ENCODE data around the gene PTHLH.

Gene PTHLH

GRCh38 chr12:27972721-27973120, at the start of gene PTHLH:
Gene PTHLH, minus strand, starts transcription at chr12:27972733. Its CDS starts 3,239 bp downstream, at chr12:27969494.
- DNase-seq (ENCODE audit: low read depth) = no peak

GRCh38 chr12:28021704-28022103, 49.2 kb upstream of the PTHLH start:
- no peak for DNase-seq (ENCODE audit: low read depth)

GRCh38 chr12:28017873-28018255, 45.3 kb upstream of the PTHLH start:
- no peak for DNase-seq (ENCODE audit: low read depth)

- no peak for DNase-seq (ENCODE audit: low read depth)
Observed at GRCh38 chr12:28017126-28017872, 44.8 kb upstream of the PTHLH start.

GRCh38 chr12:28015165-28015564, 42.6 kb upstream of the PTHLH start:
- no peak for DNase-seq (ENCODE audit: low read depth)

- DNase-seq (ENCODE audit: low read depth) = no peak
Observed at GRCh38 chr12:28014196-28014595, 41.7 kb upstream of the PTHLH start.

- DNase-seq (ENCODE audit: low read depth) = no peak
Observed at GRCh38 chr12:28012333-28012918, 39.9 kb upstream of the PTHLH start.

- DNase-seq (ENCODE audit: low read depth) = no peak
Observed at GRCh38 chr12:28010036-28010435, 37.5 kb upstream of the PTHLH start.

DNA sequence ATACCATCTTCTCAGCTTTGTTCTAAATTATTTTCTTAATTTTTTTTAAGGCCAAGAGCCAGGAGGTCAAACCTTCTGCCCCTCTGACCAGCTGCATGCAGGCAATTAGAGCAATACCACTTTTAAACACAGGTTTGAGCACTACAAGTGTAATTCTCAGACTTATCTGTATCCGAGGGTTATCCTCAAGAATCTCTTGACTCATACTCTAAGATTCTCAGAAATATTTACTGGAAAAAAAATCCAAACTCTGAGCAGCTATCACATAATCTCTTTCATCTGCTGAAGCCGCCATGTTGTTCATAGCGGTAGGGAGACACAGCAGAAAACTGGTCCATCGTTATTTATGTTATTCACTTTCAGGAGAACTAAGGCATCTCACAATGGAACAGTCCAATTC, 27.4 kb upstream of the PTHLH start:
- no peak for DNase-seq (ENCODE audit: low read depth)

GRCh38 chr12:27999521-27999920, 27.0 kb upstream of the PTHLH start:
- DNase-seq (ENCODE audit: low read depth) = no peak

DNA sequence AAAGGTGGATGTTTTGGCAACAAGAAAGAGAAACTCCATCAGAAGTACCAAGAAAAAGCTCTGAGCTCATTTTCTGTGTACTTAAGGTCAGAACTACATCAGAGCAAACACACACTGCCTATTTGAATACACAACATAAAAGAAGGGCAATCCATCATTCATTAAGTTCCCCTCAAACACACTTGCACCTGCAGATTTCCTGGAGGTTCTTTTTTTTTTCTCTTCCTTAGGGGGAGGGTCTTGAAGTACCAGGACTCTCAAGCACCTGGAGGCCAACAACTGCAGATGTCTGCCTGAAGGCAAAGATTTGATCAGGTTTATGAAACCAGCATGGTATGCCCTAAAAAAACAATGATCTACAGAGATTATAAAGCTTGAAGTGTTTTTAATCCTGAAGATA, 26.1 kb upstream of the PTHLH start:
- DNase-seq (ENCODE audit: low read depth) = no peak

GRCh38 chr12:27998170-27998569, 25.6 kb upstream of the PTHLH start:
- no peak for DNase-seq (ENCODE audit: low read depth)

GRCh38 chr12:27996761-27997160, 24.2 kb upstream of the PTHLH start:
- no peak for DNase-seq (ENCODE audit: low read depth)

DNA sequence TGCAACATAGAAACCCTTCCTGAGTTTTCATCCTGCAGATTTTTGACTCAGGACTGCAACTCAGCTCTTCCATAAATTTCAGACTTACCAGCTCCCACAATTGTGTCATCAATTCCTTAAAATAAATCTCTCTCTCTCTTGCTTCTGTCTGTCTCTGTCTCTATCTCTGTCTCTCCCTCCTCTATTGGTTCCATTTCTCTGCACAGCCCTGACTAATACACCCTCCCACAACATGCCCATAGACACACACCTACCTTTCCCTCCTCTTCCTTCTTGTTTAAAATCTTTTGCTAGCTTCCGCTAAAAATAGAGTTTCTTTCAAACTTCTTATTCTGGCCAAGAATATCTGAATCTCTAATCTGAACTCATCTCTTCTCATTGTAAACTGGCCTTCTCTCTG, 22.9 kb upstream of the PTHLH start:
- DNase-seq (ENCODE audit: low read depth) = no peak

DNA sequence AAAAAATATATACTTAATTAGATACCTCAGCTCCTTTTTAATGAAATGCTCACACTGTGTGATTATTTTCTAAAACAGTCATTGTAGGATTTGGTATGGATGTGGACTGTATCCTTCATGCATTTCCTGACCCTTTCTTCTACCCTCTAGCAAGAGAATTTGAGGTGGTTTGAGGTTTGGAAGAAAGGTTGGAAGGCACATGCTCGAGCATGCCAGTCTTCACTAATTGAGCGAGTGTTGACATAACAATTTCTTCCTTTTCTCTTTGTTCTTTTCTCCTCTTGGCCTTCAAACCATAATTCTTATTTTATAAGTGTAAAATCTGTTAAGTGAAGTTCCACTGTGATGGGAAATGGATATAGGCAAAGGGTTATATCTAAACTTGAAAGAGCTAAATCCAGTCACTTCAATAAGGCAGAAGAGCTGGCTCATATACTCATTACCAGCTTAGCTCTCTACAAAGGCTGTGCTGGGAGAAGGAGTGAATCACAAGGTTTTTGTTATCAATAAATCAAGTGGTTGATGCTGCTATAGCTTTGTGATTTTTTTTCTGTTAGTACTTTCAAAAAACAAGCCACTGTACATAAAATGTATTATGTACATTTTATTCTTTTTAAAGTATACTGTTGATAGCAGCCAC, 16.2 kb upstream of the PTHLH start:
- DNase-seq (ENCODE audit: low read depth) = no peak

GRCh38 chr12:27987331-27987730, 14.8 kb upstream of the PTHLH start:
- DNase-seq (ENCODE audit: low read depth) = no peak

DNA sequence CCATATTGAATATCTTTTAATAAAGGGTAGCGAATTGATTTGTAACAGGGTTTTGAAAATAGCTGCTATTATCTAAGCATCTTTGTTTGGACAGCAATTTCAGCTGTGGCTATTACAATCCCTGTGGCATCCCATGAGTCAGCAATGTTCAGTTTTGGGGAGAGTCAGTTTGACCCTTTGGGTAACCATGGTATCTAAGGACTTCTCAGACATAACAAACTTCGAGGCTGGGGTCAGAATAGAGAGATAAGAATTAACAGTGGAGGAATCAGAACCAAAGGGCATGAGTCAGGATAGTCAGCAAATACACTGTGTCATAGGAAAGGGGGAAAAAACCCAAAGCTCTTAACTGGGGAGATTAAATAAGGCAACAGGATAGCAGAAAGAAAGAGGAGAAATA, 11.7 kb upstream of the PTHLH start:
- no peak for DNase-seq (ENCODE audit: low read depth)

- DNase-seq (ENCODE audit: low read depth) = no peak
Observed at GRCh38 chr12:27982951-27983350, 10.4 kb upstream of the PTHLH start.

GRCh38 chr12:27982385-27982784, 9.9 kb upstream of the PTHLH start:
- DNase-seq (ENCODE audit: low read depth) = no peak

DNA sequence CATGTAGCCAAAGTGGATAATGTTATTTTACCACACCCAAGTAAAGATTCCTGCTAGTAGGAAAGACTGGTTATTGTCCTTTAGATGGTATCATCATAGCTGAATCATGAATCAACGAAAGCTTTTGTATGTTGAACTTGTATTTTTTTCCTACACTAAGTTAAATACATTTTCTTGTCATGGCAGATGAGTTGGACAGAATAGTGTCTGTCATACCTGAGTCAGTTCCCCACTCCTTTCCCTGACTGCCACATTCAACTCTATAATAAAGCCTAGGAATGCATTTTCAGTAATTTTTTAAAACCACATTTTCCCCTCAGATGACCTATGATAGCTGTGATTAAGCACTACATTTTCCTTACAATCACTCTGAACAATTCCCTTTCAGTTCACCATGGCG, 9.3 kb upstream of the PTHLH start:
- DNase-seq (ENCODE audit: low read depth) = no peak

GRCh38 chr12:27979145-27979544, 6.6 kb upstream of the PTHLH start:
- no peak for DNase-seq (ENCODE audit: low read depth)

GRCh38 chr12:27975222-27976136, 2.9 kb upstream of the PTHLH start:
- DNase-seq (ENCODE audit: low read depth) = no peak

Data from activated gamma-delta T cell treated with anti-CD3 and anti-CD28 coated beads, Interleukin-2, amount 50 U/mL, for 16 hours (primary cell).